Right kidney (tissue), 9 donors: ENCODE data around the gene OR51F2.
"Not testable (repeated sequence)": the region's sequence is repeated elsewhere in the genome, so short reads cannot be mapped to it uniquely, and the experiment has no call there.

ENCODE experiments used
- DNase-seq: peaks from one replicate; pipeline ENCODE4 v3.0.0-alpha.2; 2016
- long read RNA-seq, 8 donors: transcript quantifications; one replicate each; lab custom pipeline, GENCODE V29; 2026

OR51F2 gene, protein sequence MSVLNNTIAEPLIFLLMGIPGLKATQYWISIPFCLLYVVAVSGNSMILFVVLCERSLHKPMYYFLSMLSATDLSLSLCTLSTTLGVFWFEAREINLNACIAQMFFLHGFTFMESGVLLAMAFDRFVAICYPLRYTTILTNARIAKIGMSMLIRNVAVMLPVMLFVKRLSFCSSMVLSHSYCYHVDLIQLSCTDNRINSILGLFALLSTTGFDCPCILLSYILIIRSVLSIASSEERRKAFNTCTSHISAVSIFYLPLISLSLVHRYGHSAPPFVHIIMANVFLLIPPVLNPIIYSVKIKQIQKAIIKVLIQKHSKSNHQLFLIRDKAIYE
- long read RNA-seq, donor 1: 0 reads
- long read RNA-seq, donor 2, partial matches to known transcripts: 0 of 1 reads
- long read RNA-seq, donor 2, other reads (novel, unspliced or antisense): 0 of 1 reads
- long read RNA-seq, donor 3: 0 reads
- long read RNA-seq, donor 4: 0 reads
- long read RNA-seq, donor 5: 0 reads
- long read RNA-seq, donor 6: 0 reads
- long read RNA-seq, donor 7: 0 reads
- long read RNA-seq, donor 8: 0 reads

- DNase-seq: no peak
Observed at GRCh38 chr11:4821021-4821420, at the start of gene OR51F2. Gene OR51F2, plus strand, starts transcription at chr11:4821321. Its CDS starts 101 bp downstream, at chr11:4821422.

DNA sequence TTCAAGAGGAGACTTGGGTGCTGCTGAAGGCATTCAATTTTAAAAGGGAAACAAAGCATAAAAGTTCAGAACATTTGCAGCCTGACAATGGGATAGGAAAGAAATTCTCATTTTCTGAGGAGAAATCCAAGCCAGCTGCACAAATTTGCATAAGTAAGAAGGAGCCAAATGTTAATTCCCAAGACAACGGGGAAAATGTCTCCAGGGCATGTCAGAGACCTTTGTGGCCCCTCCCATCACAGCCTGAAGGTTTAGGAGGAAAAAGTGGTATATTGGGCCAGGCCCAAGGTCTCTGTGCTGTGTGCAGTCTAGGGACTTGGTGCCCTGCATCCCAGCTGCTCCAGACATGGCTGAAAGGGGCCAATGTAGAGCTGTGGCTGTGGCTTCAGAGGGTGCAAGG, 38.7 kb upstream of the OR51F2 start:
- DNase-seq: no peak

DNA sequence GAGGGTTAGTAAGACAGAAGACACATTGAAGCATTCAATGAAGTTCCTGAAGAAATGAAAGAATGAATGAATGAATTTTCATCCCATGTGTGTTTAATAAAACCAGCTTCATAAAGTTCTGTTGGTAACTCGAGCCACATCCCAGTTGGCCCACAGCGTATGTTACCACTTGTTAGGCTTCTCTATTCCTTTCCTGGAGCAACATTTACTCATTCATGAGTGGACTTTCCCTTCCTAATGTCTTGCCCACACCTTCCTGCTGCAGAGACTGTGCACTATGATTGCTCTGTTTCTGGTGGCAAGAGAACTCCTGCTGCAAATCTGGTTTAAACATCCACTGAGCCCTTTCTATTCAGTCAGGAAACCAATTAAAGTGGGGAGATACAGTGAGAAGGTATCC, 23.9 kb upstream of the OR51F2 start:
- DNase-seq: no peak

DNA sequence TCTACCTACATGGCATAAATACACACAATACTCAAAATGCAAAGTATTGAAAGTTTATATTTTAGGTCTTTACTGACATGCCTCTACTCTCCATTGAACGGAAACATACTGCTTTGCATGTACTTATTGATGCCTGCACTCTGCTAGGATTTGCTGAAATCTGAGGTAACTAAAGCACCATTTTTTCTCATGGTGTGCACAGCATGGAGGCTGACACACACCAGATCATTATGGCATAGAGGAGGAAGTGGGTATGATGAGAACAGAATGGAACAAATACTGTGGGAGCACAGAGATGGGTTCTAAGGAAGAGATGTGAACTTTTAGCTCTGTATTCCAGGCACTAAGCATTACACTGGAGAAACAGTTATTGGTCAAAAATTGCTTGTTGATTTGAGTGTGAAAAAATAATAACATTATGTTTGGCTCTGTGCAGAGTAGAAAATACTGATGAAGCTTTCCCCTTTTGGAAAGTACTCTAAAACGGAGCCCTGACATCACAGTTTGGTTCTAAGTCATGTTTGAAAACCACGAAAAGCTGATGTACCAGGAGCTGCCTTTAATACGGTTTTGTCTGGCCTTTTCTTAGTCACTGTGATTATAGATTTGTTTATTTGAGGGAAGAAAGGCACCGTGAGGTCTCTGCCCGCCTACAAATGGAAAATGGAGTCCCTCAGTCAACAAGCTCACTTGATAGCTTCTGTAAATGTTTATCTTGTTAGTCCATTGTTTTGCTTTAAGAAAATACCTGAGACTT, 22.5 kb upstream of the OR51F2 start:
- DNase-seq: no peak

DNA sequence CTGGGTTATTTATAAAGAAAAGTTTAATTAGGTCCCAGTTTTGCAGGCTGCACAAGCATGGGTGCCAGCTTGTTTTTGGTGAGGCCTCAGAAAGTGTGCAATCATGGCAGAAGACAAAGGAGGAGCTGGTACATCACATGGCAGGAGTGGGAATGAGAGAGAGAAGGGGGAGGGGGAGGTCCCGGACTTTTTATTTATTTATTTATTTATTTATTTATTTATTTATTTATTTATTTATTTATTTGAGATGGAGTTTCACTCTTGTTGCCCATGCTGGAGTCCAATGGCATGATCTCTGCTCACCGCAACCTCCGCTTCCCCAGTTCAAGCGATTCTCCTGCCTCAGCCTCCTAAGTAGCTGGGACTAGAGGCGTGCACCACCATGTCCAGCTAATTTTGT, 19.8 kb upstream of the OR51F2 start:
- DNase-seq: not testable (repeated sequence)

DNA sequence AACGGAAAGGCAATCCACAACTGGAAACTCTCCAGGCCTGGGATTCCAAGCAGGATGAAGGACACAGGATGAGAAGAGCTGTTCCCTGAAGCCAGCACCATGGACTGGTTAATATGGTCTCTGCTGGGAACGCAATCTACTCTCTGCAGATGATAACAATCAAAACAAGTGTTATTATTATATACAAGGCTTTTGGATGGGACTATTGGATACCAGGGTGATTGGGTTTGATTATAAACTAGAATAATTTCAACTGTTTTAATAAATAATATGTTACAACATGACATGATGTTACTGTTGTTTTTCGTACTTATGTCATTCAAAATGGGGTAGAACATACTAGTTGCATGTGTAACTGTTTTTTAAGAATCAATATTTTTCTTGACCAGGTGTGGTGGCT, 16.8 kb upstream of the OR51F2 start, which contains the start of gene OR52R1:
TSS of gene OR52R1 (minus strand) at position 101 of the 400 bp plus-strand sequence. CDS start at position 101, 0 bp downstream.
- DNase-seq: no peak

GRCh38 chr11:4808476-4808875, 12.6 kb upstream of the OR51F2 start:
- no peak for DNase-seq

- no peak for DNase-seq
Observed at GRCh38 chr11:4809246-4809645, 11.9 kb upstream of the OR51F2 start.

GRCh38 chr11:4825132-4825531, 4.0 kb downstream of the OR51F2 start:
- no peak for DNase-seq

DNA sequence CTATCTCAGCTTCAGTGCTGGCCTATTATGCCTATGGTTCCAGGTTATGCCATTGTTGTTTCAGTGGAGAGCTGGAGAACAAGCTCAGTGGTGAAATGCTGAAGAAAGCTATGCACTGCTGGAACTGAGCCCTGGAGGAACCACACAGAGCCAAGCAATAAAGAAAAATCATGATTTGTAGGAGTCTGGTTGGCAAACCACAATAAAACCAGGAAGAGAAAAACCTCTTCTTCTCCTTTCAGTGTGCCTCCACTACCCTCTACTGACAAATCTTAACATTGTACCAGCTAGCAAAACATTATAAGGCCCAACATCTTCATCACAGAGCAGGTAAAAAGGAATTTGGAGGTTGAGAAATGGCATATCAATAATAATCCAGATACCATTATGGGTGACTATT, 5.3 kb downstream of the OR51F2 start:
- DNase-seq: no peak

- DNase-seq: no peak
Observed at GRCh38 chr11:4830346-4830745, 9.2 kb downstream of the OR51F2 start.

- DNase-seq: no peak
Observed at GRCh38 chr11:4830909-4831308, 9.8 kb downstream of the OR51F2 start.

DNA sequence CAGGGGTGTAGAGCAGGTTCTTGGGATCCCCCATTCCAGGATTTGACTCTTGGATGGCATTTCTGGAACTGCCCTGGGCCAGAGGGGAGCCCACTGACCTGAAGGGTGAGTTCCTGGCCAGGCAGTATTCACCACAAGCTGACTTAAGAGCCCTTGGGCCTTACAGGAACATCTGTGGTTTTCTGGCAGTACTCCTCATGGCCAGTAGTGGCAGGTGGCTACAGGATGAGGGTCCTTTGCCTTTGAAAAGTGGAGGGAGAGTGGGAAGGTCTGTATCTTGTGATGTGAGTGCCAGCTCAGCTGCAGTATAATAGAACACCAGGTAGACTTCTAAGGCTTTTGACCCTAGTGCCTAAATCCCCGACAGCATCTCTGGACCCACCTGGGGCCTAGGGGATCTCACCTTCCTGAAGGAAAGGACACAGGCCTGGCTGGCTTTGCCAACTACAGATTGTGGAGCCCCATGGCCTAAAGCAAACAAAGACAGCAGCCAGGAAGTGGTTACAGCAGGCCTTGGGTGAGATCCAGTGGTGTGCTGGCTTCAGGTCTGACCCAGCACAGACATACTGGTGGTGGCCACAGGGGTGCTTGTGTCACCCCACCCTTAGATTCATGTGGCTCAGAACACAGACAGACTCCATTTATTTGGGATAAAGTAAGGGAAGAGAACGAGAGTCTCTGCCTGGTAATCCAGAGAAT, 18.9 kb downstream of the OR51F2 start:
- DNase-seq: no peak

DNA sequence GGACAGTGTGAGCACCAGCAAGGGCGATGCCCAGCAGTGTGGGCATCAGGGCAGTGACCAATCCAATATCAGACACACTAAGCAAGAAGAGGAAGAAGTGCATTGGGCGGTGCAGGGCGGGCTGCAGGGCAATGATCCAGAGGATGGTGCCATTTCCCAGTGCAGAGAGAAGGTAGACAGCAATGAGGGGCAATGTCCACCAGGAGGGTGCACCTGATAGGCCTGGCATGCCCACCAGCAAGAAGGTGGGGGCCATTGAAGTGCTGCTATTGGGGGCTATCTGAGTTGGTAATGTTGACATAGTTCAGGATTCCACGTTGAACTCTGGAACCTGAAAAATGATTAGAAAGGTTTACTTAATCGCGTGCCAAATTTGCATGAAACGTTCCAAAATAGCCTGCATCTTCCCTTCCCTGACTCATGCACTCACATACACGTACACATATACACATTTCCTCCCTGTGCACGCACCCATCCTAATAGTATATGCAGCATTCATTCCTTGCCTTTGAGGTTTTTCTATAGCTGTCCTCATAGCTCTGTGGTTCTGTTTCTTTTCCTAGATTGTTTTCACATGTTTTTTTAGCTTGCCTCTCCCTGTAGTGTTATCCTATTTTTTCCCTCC, 27.9 kb downstream of the OR51F2 start, which contains the start of gene OR51S1:
TSS of gene OR51S1 (minus strand) at position 301 of the 625 bp plus-strand sequence. CDS start at position 301, 0 bp downstream.
- DNase-seq: no peak

- no peak for DNase-seq
Observed at GRCh38 chr11:4851033-4851432, 29.9 kb downstream of the OR51F2 start.

GRCh38 chr11:4854286-4854685, 33.2 kb downstream of the OR51F2 start:
- DNase-seq: not testable (repeated sequence)

GRCh38 chr11:4862447-4863236, 41.5 kb downstream of the OR51F2 start:
- DNase-seq: no peak

DNA sequence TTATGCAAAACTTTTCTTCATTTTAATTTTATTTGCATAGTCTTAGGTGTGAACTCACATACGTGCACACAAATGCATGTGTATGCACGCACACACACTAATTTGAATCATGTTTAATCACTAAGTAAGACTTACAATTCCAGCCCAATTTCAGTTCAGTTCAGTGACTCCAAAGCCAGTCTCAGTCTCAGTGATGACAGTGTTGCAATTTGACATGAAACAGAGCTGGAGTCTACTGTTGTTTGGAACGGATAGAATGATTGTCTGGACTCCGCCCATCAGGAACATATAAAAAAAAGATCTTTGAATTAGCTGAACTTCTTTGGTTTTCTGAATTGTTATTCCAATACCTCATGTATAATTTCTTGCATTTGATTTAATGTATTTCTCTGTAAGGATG, 42.8 kb downstream of the OR51F2 start:
- DNase-seq: no peak

GRCh38 chr11:4865855-4866254, 44.7 kb downstream of the OR51F2 start:
- no peak for DNase-seq
